Stimulated activated CD8-positive, alpha-beta memory T cell treated with anti-CD3 and anti-CD28 coated beads, Interleukin-12 subunit alpha, Interleukin-12 subunit beta, amount 100 ng/mL, for 4 hours (primary cell): ENCODE measurements around the gene FBXO8.
"Not testable (repeated sequence)": the region's sequence is repeated elsewhere in the genome, so short reads cannot be mapped to it uniquely, and the experiment has no call there.

Experiments used
- DNase-seq: peaks from one replicate; pipeline ENCODE4 v3.0.0-alpha.2; 2020; ENCODE audit warnings: low read depth

FBXO8 gene

DNA sequence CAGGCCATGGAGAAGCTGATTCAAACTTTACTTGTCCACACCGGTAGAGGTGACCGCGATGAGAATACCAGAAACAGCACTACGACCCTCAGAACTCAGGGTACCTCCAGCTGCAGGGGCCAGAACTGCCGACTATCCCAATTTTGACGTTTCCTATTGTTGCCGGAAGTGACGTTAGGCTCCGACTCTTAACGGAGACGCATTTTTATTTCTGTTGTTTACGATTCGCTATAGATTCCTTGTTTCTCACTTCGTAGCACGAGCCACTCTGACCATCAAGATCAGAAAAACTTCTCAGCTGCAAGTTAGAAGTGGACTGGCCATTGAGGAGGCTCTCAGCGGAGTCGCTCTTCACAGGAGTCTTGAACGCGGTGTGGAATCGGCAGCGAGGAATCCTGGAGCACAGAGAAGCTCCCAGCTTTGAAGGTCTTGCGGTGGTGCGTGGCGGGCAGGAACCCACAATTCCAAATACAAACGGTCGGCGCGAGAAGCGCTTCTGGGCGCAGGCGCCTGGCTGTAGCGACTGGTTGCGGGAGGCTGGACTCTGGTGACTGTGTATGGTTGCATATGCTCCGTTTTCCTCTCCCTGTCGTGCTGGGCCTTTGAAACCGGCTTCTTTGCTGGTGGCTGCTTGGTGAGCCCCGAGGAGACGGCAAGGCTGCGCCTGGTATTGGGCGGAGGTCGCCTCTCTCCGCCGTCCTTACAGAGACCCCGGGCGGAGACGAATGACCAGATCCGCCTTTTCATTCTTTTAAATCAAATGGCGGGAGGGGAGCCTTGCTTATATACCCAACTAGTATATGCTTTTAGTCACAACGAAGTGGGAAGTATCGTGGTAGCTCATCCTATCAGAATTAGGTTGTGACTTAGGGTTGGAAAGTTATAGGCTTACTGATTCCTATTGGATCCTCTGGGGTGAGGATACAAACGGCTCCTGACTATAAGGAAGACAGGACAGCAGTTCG, at the start of gene FBXO8, which contains the start of gene CEP44:
FBXO8 (minus strand) TSS at position 161 of the 965 bp plus-strand sequence. CDS start 20,575 bp downstream, outside the sequence.
CEP44 (plus strand) TSS at position 405 of the 965 bp plus-strand sequence. CDS start 15,211 bp downstream, outside the sequence.
- DNase-seq: peak; percentile 48

DNA sequence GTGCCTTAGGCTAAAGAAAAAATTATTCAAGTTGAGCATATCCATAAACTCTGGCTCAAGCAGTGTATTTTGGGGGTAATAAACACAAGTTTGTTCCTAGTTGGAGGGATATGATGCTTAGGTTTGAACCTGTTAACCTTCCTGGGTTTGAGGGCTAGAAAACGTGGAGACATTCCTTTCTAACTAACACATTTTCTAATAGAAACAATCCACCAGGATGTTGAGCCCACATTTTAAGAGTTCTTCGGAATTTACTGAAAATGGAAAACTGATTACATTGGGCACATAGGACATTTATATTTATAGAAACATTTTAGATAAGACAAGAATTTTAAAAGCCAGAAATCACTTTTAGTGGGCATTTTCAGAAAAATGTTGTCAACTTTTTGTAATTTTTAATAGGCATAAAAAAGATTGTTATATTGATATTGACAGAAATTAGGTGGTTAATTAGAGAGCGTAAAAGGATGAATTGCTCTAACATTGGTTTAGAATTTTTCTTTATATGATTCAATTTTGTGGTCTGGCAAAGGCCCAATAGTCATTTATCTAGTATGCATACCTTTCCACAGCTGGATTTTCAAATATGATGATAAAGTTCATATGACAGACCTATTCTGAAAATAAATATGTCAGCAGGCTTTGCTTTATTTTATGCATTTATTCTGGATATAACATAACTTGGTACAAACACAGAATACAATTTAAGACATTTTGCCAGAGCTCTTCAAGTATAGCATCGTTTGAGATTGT, 49.5 kb upstream of the FBXO8 start:
- DNase-seq: no peak

DNA sequence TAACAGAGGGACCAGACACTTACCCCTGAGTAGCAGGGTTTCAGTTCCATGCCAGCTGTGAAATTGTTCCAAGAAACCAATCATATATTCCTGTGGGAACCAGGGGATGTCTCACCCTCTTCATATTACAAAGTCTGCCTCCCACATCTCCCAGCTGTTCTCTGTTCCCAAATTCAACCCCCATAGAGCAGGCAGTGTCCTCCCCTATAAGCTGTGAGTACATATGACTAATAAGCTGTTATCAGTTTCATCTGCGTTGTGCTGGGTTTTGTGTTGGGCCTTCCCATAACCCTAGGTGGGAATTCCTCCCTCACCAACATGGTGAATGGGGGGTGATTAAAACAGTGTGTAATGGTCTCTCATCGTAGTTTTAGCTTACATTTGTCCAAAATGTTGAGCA, 41.3 kb upstream of the FBXO8 start:
- no peak for DNase-seq

- no peak for DNase-seq
These were observed 40.8 kb upstream of the FBXO8 start for GRCh38 chr4:174324236-174324635.

- DNase-seq: no peak
These were observed 37.2 kb upstream of the FBXO8 start for GRCh38 chr4:174320494-174321199.

GRCh38 chr4:174318829-174319764, 35.6 kb upstream of the FBXO8 start:
- no peak for DNase-seq

DNA sequence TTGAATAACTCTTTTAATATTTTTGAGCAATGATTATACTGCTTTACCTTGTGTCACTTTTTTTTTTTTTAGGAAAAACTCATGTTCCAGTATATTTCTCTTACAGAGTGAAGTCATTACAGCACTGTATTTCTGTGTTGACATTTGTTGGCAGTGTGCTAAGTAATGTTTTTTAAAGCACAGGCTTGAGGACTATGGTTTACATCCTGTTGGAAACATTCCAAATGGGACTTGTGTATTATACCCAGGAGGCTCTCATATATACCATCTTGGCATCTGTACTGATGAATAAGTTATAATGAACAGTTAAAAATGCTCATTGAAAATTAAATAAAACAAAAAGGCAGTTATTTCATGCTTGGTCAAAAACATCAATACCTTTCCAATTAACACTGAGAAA, 34.1 kb upstream of the FBXO8 start:
- no peak for DNase-seq

DNA sequence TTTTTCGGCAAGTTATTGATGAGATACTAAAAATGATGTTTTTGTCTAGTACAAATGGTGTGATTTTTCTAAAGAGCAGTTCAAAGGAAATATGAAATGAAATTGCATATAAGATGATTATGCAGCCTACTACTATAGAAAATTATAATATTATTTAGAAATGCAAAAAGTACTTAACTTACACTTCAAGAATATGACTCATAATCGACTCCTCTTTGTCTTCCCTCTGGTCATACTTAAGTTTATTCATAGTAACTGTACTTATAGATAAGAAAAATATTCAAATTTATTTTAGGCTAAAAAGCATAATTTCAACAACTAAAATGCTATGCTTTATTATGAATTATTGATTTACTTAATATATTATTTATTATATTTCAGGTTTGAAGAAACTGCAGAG, 33.5 kb upstream of the FBXO8 start:
- no peak for DNase-seq

DNA sequence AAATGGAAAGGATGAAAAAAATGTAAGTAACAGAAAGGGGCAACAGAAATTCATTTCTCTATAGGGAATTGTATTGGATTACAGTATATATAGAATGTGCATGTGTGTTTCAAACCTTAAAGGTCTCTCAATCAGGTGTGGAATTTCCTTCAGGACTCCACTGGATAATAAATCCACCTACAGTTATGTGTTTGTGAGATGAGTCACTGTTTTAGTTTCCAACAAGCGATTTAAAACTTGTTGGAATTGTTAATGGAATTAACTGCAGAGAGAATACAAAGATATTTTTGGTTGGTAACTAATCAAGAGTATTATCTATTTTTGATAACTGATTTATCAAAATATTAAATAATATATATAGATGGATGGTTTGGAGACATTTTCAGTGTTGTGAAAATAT, 33.1 kb upstream of the FBXO8 start:
- no peak for DNase-seq

DNA sequence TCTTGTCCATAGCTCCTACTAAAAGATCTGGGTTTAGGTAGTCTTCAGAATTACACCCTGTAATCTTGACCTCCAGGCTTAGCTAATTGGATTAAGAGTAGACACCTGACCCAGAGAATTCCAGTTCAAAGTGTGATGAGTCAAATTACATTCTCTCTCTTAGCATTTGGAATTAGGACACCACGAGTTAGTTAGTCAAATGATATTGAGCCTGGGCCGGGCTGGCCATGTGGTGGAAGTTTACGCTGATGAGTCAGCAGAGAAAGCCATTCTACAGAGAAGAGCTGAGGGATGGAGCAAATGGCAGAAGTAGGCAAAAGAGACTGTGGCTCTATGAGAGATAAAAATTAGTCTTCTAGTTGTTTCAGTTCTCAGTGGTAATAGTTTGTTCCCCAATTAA, 31.3 kb upstream of the FBXO8 start:
- DNase-seq: no peak

DNA sequence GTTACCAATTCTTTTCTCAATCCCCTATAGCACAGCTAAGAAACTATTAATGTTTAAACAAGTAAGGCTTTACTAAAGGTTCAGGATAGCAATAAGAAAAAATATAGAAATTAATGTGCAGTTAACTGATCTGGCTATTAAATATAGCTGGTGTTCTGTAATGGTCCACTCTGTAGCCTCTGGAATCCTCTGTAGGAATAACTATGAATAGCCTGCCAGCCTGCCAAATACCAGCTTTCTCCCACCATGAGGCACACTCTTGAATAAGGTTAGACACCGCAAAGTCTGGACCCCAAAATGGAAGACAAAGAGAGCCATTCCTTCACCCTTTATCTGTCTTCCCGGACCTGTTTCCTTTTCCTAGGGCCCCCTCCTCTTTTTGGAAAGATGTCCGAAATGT, 30.8 kb upstream of the FBXO8 start:
- no peak for DNase-seq

DNA sequence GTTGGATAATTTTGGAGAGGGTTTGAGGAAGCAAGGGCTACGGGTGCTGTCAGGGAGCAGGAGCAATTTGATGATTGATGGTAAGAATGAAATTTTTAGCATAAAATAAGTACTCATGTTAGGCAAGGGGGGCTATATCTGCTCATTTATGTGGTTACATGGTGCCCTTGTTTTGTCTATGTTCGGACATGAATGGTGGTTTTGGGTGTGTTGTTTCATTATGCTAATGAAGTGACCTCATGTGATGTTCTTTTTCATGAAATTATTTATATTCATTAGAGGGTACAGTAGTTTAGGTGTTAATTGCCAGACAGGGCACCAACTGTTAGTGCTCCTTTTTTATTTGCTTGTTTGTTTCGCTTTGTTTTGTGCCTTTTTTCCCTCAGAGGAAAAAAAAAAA, 29.5 kb upstream of the FBXO8 start:
- DNase-seq: no peak

DNA sequence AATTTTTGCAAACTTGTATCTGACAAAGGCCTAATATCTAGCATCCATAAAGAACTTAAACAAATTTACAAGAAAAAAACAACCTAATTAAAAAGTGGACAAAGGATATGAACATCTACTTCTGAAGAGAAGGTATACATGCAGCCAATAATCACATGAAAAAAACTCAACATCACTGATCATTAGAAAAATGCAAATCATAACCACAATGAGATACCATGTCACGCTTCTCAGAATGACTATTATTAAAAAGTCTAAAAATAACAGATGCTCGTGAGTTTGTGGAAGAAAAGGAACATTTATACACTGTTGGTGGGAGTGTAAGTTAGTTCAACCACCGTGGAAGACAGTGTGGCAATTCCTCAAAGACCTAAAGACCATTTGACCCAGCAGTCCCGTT, 24.2 kb upstream of the FBXO8 start:
- DNase-seq: no peak

- DNase-seq: no peak
These were observed 22.5 kb upstream of the FBXO8 start for GRCh38 chr4:174305961-174306360.

GRCh38 chr4:174304664-174305063, 21.2 kb upstream of the FBXO8 start:
- no peak for DNase-seq

DNA sequence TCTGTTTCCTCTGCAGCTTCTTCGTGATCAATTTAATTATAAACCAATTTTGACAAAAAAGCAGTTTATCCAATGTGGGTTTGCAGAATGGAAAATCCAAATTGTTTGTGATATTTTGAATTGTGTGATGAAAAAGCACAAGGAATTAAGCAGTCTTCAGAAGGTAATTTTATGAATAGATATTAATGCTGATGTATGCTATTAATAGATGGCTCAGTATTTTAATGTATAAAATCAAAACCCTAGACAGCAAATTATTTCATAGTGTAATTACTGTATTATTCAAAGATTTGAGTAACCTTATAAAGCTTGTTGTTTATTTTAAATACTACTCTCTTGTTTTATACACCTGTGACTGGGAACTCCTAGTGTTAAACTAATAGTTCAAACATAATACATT, 20.2 kb upstream of the FBXO8 start:
- no peak for DNase-seq

GRCh38 chr4:174295142-174295541, 11.7 kb upstream of the FBXO8 start:
- DNase-seq: not testable (repeated sequence)

- DNase-seq: not testable (repeated sequence)
These were observed 11.2 kb upstream of the FBXO8 start for GRCh38 chr4:174294641-174295040.

DNA sequence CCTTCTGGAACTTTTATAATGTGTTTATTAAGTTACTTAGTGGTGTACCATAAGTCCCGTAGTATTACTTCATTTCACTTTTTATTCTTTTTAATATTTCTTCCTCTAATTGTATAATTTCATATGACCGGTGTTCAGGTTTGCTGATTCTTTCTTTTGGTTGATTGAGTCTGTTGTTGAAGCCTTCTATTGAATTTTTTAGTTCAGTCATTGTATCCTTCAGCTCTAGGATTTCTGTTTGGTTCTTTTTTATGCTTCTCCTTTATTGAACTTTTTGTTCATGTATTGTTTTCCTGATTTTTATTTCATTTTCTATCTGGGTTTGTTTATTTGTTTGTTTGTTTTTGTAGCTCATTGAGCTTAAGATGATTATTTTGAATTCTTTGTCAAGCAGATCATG, 9.0 kb upstream of the FBXO8 start:
- no peak for DNase-seq

DNA sequence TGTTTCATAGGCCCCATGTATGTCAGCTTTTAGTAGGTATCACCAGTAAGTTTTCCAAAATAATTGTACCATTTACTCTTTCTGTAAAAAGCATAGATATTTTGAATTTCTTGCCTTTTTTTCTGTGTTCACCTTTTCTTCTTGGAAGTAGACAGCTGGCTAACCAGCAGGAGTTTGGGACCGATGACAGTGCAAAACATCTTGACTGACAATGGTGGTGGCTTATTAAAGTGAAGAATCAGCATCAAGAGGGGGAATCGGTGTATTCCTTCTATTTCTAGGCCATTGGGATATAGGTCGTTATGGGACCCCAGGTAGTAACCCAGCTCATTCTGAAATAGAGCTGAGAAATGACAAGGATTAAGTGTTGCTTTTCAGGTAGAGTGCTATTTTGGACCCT, 3.4 kb upstream of the FBXO8 start:
- no peak for DNase-seq

GRCh38 chr4:174284487-174284886, 1.0 kb upstream of the FBXO8 start:
- no peak for DNase-seq
